ENCODE measurements around the gene TGM5.
"Not testable (repeated sequence)": the region's sequence is repeated elsewhere in the genome, so short reads cannot be mapped to it uniquely, and the experiment has no call there.

The TGM5 gene

GRCh38 chr15:43266834-43267233 is at the start of gene TGM5:
TSS of gene TGM5 (minus strand) at chr15:43266928. CDS start at chr15:43266849, 79 bp downstream.
- no peak for DNase-seq

- DNase-seq: no peak
These were observed 47.4 kb upstream of the TGM5 start for GRCh38 chr15:43314171-43314570.

- no peak for DNase-seq
These were observed 45.6 kb upstream of the TGM5 start for GRCh38 chr15:43312378-43312777.

GRCh38 chr15:43302205-43302817 is 35.6 kb upstream of the TGM5 start, which contains the start of gene TGM7:
TSS of gene TGM7 (minus strand) at chr15:43302255.
- no peak for DNase-seq

- no peak for DNase-seq
These were observed 33.2 kb upstream of the TGM5 start for GRCh38 chr15:43299884-43300283.

GRCh38 chr15:43299411-43299810 is 32.7 kb upstream of the TGM5 start:
- DNase-seq: no peak

- DNase-seq: no peak
These were observed 27.5 kb upstream of the TGM5 start for GRCh38 chr15:43294091-43294706.

GRCh38 chr15:43293432-43293831 is 26.7 kb upstream of the TGM5 start:
- DNase-seq: no peak

- no peak for DNase-seq
These were observed 25.8 kb upstream of the TGM5 start for GRCh38 chr15:43292375-43293078.

GRCh38 chr15:43289656-43290055 is 22.9 kb upstream of the TGM5 start:
- DNase-seq: not testable (repeated sequence)

- DNase-seq: no peak
These were observed 20.5 kb upstream of the TGM5 start for GRCh38 chr15:43287254-43287653.

GRCh38 chr15:43286074-43286473 is 19.3 kb upstream of the TGM5 start:
- DNase-seq: no peak

- DNase-seq: peak; percentile 57
These were observed 18.9 kb upstream of the TGM5 start for GRCh38 chr15:43285609-43286037.

- no peak for DNase-seq
These were observed 16.8 kb upstream of the TGM5 start for GRCh38 chr15:43283526-43283925.

GRCh38 chr15:43281926-43282602 is 15.3 kb upstream of the TGM5 start:
- no peak for DNase-seq

- DNase-seq: no peak
These were observed 14.3 kb upstream of the TGM5 start for GRCh38 chr15:43280996-43281395.

- no peak for DNase-seq
These were observed 12.8 kb upstream of the TGM5 start for GRCh38 chr15:43279496-43279895.

GRCh38 chr15:43278869-43279268 is 12.1 kb upstream of the TGM5 start:
- no peak for DNase-seq

GRCh38 chr15:43277901-43278300 is 11.2 kb upstream of the TGM5 start:
- DNase-seq: no peak

GRCh38 chr15:43277231-43277823 is 10.6 kb upstream of the TGM5 start:
- DNase-seq: no peak

- DNase-seq: no peak
These were observed 10.0 kb upstream of the TGM5 start for GRCh38 chr15:43276563-43277200.

GRCh38 chr15:43275740-43276562 is 9.2 kb upstream of the TGM5 start:
- DNase-seq: no peak
